A673 (cell line): ENCODE measurements around the gene GORASP1. TPM values are rescaled to one million over a fixed set of nuclear protein-coding genes. Genes with fewer than 3 reads are reported as not detected.

Source experiments
- BruUV-seq: library from RNA; stranded (reverse); fragments of 400-500 nt; replicated peaks from 2 replicates; lab custom pipeline; 2021; lab: Mats Ljungman, UMichigan
- CTCF ChIA-PET: fragments of 300-600 bp; sonication (Branson Sonifier 250); formaldehyde crosslinking; loops from one replicate; lab custom pipeline; 2022; ENCODE audit warnings: antibody characterized with exemption; lab: Charles Lee
- POLR2A ChIA-PET: fragments of 300-600 bp; sonication (Branson Sonifier 250); formaldehyde crosslinking; loops from one replicate; lab custom pipeline; 2022; ENCODE audit warnings: antibody characterized with exemption; ENCODE audit not compliant: low non-redundant PET; lab: Charles Lee
- DNase-seq: peaks from one replicate; pipeline ENCODE4 v3.0.0-alpha.2; 2015; ENCODE audit warnings: low spot score
- H3K27ac ChIP-seq: fragments of 200-600 bp; sonication (generic); 2 replicates; pipeline ENCODE4 v1.5.1; 2016; ENCODE audit warnings: mixed run types, low read depth, mild to moderate bottlenecking, mixed read lengths, antibody characterized with exemption, low read length; ENCODE audit not compliant: poor library complexity, severe bottlenecking
- H3K27me3 ChIP-seq: fragments of 200-600 bp; sonication (generic); replicated peaks from 2 replicates; pipeline ENCODE4 v1.6.1; 2017; ENCODE audit warnings: mixed run types, low read depth, mild to moderate bottlenecking, mixed read lengths, antibody characterized with exemption, low read length; ENCODE audit not compliant: insufficient read depth, poor library complexity
- H3K36me3 ChIP-seq: fragments of 200-600 bp; sonication (generic); 2 replicates; pipeline ENCODE4 v1.6.1; 2016; ENCODE audit warnings: mixed run types, mild to moderate bottlenecking, mixed read lengths, antibody characterized with exemption, low read length; ENCODE audit not compliant: insufficient read depth, poor library complexity, severe bottlenecking
- H3K4me1 ChIP-seq: fragments of 200-600 bp; sonication (generic); 2 replicates; pipeline ENCODE4 v1.6.1; 2017; ENCODE audit warnings: mixed run types, mild to moderate bottlenecking, mixed read lengths, antibody characterized with exemption, low read length; ENCODE audit not compliant: insufficient read depth, poor library complexity, severe bottlenecking
- H3K4me3 ChIP-seq: fragments of 200-600 bp; sonication (generic); 2 replicates; pipeline ENCODE4 v1.5.1; 2016; ENCODE audit warnings: low read depth, mixed run types, mild to moderate bottlenecking, mixed read lengths, low read length; ENCODE audit not compliant: poor library complexity, severe bottlenecking
- H3K9me3 ChIP-seq: fragments of 200-600 bp; sonication (generic); 2 replicates; pipeline ENCODE4 v1.6.1; 2016; ENCODE audit warnings: mixed run types, low read depth, mild to moderate bottlenecking, mixed read lengths, antibody characterized with exemption, low read length; ENCODE audit not compliant: poor library complexity, severe bottlenecking
- EZH2 ChIP-seq: fragments of 200-600 bp; sonication (generic); IDR thresholded peaks from 2 replicates; pipeline ENCODE4 v1.6.1; 2017; ENCODE audit warnings: borderline replicate concordance, low read depth, mild to moderate bottlenecking, mixed read lengths, antibody characterized with exemption, low read length; ENCODE audit not compliant: poor library complexity, severe bottlenecking
- intact Hi-C: fragments of 100-400 bp; cut with micrococcal nuclease; formaldehyde crosslinking; loops from one replicate; pipeline ENCODE4 v1.10.0; 2022; ENCODE audit not compliant: unreplicated experiment
- total RNA-seq: library from RNA; stranded (reverse); gene quantifications from 2 replicates; pipeline ENCODE4 v1.2.3, GENCODE V29; 2021
- TF ChIP-seq, protein P1 (sequence below): fragments of 300-800, 200-600 bp; sonication (generic); conservative IDR thresholded peaks from 2 replicates; pipeline ENCODE4 v1.5.1; 2017; ENCODE audit warnings: low read depth, mild to moderate bottlenecking, antibody characterized with exemption, low read length, moderate library complexity, mixed read lengths

GORASP1 gene
- total RNA-seq, 1 experiment from 2014 or later = 24.3 TPM

DNA sequence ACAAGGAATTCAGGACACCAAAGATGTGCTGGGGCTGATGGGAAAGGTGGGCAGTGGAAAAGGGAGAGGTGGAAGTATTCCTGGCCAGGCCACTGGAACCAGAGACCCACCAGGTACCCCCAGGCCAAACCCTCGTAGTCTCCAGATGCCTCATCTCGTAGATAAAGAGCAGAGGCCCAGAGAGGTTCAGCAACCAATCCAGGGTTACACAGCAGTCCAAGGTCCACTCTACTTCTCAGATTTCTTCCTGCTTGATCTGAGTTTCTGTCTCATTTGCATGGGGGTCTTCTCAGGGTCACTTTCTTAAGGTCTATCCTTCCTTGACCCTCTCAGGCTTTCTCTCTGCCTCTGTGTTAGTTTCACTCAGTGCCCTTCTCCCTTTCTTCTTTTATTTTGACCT is 5.1 kb upstream of the GORASP1 start:
- Histone ChIP-seq H3K27ac (no peak overlapping the region), H3K36me3 (no peaks in the 10 kb centered on the region), H3K27me3 (no peaks in the 10 kb centered on the region), H3K4me1 (no peaks in the 10 kb centered on the region), H3K4me3 (no peak overlapping the region), H3K9me3 (no peaks in the 10 kb centered on the region)
- no TSS peak for BruUV-seq
- DNase-seq = no peak
- ChIA-PET POLR2A (no interaction called here), CTCF (no interaction called here)
- TF ChIP-seq, protein P1, sequence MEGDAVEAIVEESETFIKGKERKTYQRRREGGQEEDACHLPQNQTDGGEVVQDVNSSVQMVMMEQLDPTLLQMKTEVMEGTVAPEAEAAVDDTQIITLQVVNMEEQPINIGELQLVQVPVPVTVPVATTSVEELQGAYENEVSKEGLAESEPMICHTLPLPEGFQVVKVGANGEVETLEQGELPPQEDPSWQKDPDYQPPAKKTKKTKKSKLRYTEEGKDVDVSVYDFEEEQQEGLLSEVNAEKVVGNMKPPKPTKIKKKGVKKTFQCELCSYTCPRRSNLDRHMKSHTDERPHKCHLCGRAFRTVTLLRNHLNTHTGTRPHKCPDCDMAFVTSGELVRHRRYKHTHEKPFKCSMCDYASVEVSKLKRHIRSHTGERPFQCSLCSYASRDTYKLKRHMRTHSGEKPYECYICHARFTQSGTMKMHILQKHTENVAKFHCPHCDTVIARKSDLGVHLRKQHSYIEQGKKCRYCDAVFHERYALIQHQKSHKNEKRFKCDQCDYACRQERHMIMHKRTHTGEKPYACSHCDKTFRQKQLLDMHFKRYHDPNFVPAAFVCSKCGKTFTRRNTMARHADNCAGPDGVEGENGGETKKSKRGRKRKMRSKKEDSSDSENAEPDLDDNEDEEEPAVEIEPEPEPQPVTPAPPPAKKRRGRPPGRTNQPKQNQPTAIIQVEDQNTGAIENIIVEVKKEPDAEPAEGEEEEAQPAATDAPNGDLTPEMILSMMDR = no peak
- no peak for TF ChIP-seq EZH2
- intact Hi-C loops = no loop called here

DNA sequence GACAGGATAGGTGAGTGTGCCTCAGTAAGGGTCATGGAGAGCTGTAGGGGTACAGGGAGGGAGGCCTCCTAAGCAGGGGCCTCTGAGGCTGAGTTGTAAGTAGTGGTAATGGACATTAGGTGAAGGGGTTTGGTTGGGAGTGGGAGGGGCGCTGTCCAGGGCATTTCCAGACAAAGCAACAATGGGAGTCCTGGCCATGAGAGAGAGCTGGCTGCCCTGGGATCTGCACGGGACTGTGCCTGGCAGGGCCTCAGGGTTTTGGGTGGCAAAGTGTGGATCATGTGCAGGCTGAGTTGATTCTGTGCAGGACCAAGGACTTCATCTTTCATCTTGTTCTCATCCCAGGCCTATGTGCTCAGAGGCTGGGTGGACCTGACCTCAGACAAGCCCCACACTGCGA is 4.7 kb upstream of the GORASP1 start:
- CTCF ChIA-PET = no interaction called here
- TF ChIP-seq EZH2 = no peak
- TF ChIP-seq, protein P1 = no peak
- BruUV-seq = no TSS peak
- H3K27me3 ChIP-seq = no peaks in the 10 kb centered on the region
- no peaks in the 10 kb centered on the region for H3K9me3 ChIP-seq
- no peak for DNase-seq
- H3K36me3 ChIP-seq = no peaks in the 10 kb centered on the region
- no peak overlapping the region for H3K4me3 ChIP-seq
- H3K4me1 ChIP-seq = no peaks in the 10 kb centered on the region
- H3K27ac ChIP-seq = no peak overlapping the region
- POLR2A ChIA-PET = no interaction called here
- intact Hi-C loops = no loop called here

DNA sequence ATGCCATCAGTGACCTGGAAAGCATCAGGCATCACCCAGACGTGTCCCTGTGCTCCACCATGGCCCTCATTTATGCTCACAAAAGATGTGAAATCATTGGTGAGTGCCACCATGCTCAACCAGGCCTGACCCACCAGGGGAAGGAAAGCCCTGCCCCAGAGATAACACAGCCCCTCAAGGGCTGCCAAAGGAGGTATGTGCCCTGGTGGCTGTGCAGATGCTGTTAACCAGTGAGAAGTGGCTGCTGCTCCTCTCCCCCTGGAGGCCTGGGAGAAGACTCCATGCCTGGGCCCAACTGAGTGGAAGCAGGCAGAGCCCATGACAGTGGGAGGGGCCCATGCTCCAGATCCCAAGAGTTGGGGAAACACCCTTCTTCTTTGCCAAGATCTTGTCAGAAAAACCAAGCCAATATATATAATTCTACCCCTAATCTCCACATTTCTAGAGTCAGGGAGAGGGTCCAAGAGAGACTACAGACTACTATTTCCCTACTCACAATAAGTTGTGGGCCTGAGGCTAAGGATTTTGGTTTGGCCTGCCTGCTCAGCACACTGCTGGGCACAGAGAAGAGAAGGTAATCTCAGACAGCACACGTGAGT is 2.7 kb upstream of the GORASP1 start:
- H3K27ac ChIP-seq = no peak overlapping the region
- BruUV-seq = no TSS peak
- ChIA-PET POLR2A (no interaction called here), CTCF (no interaction called here)
- no peaks in the 10 kb centered on the region for H3K36me3 ChIP-seq
- H3K4me3 ChIP-seq = no peak overlapping the region
- no peak for TF ChIP-seq EZH2
- TF ChIP-seq, protein P1 = no peak
- no peaks in the 10 kb centered on the region for H3K9me3 ChIP-seq
- intact Hi-C loops = no loop called here
- H3K4me1 ChIP-seq = no peaks in the 10 kb centered on the region
- no peak for DNase-seq
- H3K27me3 ChIP-seq = no peaks in the 10 kb centered on the region
